Bronchial epithelial cell (primary cell): ENCODE results near the gene EMP2. TPM values are rescaled to one million over a fixed set of nuclear protein-coding genes. Genes with fewer than 3 reads are reported as not detected.
A peak's percentile ranks its signal among the peaks of the same experiment; 100 is the strongest.
"Not testable (repeated sequence)": the region's sequence is repeated elsewhere in the genome, so short reads cannot be mapped to it uniquely, and the experiment has no call there.

Source experiments
- DNase-seq: peaks from one replicate; pipeline ENCODE4 v3.0.0-alpha.2; 2010; ENCODE audit warnings: low read depth
- FAIRE-seq: peaks from 2 replicates; lab custom pipeline; 2011; peaks lifted over from hg19 to GRCh38; lab: Jason Lieb, UNC
- H3K27me3 ChIP-seq: 2 replicates; pipeline ENCODE4 v1.5.1; 2011; ENCODE audit warnings: low read length; ENCODE audit not compliant: control insufficient read depth, insufficient read depth
- H3K36me3 ChIP-seq: 2 replicates; pipeline ENCODE4 v1.5.1; 2011; ENCODE audit warnings: low read length; ENCODE audit not compliant: control insufficient read depth, insufficient read depth
- H3K4me3 ChIP-seq: 2 replicates; pipeline ENCODE4 v1.5.1; 2011; ENCODE audit warnings: mild to moderate bottlenecking, low read depth, low read length, control low read depth
- CTCF ChIP-seq: IDR thresholded peaks from 2 replicates; pipeline ENCODE4 v1.5.1; 2011; ENCODE audit warnings: mild to moderate bottlenecking, moderate library complexity, low read length, control low read depth, inconsistent platforms; ENCODE audit not compliant: insufficient read depth, severe bottlenecking
- total RNA-seq: library from RNA; depleted of rRNA; stranded (reverse); fragments of >200 nt; gene quantifications from 2 replicates; pipeline ENCODE4 v1.2.1, GENCODE V29; 2014

EMP2 gene
- total RNA-seq, 1 donor from 2014 or later, result 15.5 TPM

DNA sequence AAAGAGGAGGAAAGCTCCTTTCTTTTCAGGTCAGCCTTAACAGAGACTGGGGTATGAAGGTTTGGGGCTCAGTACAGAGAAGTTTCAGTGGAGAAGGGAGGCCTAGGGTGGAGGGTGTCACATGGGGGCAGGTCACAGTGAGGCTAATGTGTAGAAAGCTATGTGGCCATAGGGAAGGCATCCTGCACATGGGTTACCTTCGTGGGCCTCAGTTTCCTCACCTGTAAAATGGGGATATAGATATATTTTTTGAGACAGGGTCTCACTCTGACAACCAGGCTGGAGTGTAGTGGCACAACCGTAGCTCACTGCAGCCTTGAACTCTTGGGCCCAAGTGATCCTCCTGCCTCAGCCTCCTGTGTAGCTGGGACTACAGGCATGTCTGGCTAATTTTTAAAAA is 41.8 kb downstream of the EMP2 start:
- no peak for DNase-seq
- Histone ChIP-seq H3K27me3 (no peaks in the 10 kb centered on the region), H3K36me3 (peaks cover 7% of the 10 kb centered on the region), H3K4me3 (no peak overlapping the region)
- FAIRE-seq, result no peak
- no peak for TF ChIP-seq CTCF

DNA sequence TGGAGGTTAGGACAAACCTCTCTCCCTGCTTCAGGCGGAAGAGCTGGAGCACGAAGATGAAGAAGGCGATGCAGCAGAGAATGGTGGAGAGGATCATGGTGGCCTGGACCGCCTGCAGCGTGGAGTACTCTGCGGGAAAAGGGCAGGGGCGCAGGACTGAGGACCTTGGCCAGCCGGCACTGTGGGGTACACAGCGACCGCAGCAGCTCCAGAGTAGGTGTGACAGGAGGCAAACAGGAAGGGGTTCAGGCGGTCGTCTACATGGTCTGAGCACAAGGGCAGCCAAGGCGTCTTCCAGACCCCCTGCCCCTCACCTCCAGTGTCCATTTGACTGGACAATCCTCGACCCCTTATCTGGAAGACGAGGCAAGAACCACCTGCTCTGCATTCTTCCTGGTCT is 42.5 kb downstream of the EMP2 start:
- DNase-seq, result no peak

DNA sequence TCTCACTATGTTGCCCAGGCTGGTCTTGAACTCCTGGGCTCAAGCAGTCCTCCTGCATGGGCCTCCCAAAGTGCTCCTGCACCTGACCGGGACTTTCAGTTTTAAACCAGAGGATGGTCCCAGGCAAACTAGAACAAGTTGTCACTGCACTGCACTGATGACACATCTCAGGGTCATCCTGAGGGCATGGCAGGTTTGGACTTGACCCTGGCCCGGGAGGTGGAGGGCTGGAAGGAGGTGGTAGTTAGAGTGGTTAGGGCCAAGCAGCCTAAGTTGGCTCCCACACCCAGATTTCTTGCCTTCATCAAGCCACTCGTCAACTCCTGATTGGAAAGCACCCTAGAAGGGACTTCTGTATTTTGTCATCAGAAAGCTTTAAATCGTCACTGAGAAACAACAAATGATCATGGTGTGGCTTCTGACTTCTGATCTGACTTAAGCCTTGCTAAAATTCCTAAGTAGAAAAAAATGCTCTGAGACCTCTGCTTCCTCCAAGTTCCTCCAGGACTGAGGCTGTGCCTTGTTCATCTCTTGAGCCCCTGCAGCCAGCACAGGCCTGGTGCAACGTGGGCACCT is 43.5 kb downstream of the EMP2 start:
- FAIRE-seq (no peak), DNase-seq (peak; percentile 71)
- no peaks in the 10 kb centered on the region for H3K27me3 ChIP-seq
- no peak for TF ChIP-seq CTCF
- no peak overlapping the region for H3K4me3 ChIP-seq
- H3K36me3 ChIP-seq, result peaks cover 11% of the 10 kb centered on the region

More for the DNA sequence above, 42.5 kb downstream of the EMP2 start:
- FAIRE-seq, result no peak
- H3K36me3 ChIP-seq, result peaks cover 4% of the 10 kb centered on the region
- no peaks in the 10 kb centered on the region for H3K27me3 ChIP-seq
- no peak for TF ChIP-seq CTCF
- no peak overlapping the region for H3K4me3 ChIP-seq

GRCh38 chr16:10536328-10536727 is 44.1 kb downstream of the EMP2 start:
- not testable (repeated sequence) for DNase-seq, FAIRE-seq, H3K27me3 ChIP-seq, H3K4me3 ChIP-seq
- peaks cover 12% of the 10 kb centered on the region for H3K36me3 ChIP-seq

DNA sequence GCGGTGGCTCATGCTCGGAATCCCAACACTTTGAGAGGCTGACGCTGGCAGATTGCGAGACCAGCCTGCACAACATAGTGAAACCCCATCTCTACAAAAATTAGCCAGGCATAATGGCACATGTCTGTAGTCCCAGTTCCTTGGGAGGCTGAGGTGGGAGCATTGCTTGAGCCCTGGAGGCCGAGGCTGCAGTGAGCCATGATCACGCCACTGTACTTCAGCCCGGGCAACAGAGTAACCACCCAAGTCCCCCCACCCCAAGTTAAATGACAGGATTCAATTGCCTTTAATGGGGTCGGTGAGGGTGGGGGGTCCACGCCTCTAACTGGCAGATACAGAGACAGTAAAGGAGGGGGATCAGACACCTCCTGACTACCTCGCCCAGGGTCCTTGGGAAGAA is 44.9 kb downstream of the EMP2 start:
- no peak overlapping the region for H3K4me3 ChIP-seq
- no peak for TF ChIP-seq CTCF
- FAIRE-seq (no peak), DNase-seq (no peak)
- no peaks in the 10 kb centered on the region for H3K27me3 ChIP-seq
- peaks cover 12% of the 10 kb centered on the region for H3K36me3 ChIP-seq

DNA sequence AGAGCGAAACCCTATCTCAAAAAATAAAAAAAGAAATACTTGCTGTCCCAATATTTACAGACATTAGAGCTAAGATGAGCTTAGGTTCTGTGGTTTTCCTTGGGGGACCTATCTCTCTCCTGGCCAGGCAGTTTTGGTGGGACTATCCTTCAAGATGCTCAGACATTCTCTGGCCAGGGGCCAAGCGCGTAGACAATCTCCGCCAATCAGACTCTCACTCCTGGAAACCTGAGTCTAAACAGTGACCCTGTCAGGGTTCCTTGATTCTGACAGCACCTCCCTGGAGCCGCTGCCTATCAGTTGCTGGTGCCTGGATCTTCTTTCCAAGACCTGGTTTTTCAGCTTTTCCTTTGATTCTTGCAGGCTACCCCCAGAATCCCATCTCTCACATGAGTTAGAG is 45.6 kb downstream of the EMP2 start:
- FAIRE-seq, result no peak
- Histone ChIP-seq H3K27me3 (no peaks in the 10 kb centered on the region), H3K4me3 (no peak overlapping the region), H3K36me3 (peaks cover 12% of the 10 kb centered on the region)
- no peak for DNase-seq
- TF ChIP-seq CTCF, result no peak

DNA sequence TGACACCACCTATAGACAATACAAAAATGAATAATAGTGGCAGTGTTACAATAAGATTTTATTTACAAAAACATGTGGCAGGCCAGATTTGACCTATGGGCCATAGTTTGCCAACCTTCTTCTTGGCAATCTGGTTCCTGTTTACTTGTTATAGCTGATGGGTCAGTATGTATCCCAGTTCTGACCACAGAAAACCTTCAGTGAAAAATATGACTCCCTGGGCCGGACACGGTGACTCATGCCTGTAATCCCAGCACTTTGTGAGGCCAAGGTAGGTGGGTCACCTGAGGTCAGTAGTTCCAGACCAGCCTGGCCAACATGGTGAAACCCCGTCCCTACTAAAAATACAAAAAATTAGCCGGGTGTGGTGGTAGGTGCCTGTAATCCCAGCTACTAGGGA is 46.8 kb downstream of the EMP2 start:
- H3K4me3 ChIP-seq, FAIRE-seq, H3K27me3 ChIP-seq, DNase-seq: not testable (repeated sequence)
- H3K36me3 ChIP-seq, result peaks cover 11% of the 10 kb centered on the region
